ENCODE data around the gene EYA4.

EYA4 gene

GRCh38 chr6:133289733-133290306 is 48.7 kb downstream of the EYA4 start:
- DNase-seq = no peak

DNA sequence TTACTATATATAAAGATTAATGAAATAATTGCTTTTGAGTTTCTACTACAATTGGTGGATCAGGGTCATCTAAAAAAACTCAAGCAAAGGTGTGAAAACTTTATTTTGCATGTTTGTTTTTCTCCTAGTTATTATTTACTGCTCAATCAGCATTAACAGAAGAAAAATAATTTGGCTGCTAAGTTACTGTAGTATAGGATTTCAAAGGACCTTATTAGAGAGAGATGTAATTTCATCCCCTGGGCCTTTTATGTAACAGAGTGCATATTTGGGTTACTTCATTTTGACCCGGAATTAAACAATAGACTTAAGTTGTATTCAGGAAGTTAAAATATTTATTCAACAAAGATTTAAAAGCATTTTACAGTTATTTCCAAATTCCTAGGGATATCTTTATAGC is 49.8 kb downstream of the EYA4 start:
- no peak for DNase-seq

DNA sequence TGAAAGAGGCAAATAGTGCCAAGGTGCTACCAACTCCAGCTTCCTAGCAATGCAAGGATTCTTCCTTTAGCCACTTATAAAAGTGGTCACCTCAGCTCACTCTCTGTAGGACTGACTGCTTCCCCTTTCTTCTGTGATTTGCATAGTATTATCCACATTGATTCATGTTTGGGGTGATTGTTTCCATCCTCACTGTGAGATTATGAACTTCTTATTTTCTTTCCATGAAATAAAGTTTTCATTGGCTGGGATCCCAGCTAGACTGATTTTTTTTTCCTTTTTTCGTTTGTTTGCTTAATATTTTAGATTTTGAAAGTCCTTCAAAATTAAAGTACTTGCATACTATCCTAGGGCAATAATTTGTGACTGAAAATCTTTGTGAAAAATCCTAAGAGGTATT is 50.5 kb downstream of the EYA4 start:
- no peak for DNase-seq

DNA sequence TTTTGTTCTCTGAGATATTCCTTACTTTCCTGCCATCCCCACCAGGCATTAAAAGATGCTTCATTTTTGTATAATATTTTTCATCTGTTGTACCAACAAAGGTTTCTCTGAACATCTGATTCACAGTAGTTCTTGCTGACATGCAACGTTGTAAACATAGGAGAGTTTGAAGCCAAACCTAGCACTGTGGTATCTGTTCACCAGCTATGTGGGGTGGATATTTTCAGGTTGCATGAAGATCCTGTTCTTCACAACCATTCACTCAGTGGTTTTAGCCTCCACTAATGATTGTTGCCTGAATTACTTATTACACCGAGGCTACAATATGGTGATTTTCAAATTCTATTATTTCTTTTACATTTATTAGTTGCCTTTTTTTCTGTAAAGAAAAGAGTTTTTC is 56.5 kb downstream of the EYA4 start:
- DNase-seq = no peak

- DNase-seq = no peak
These were observed 57.2 kb downstream of the EYA4 start for GRCh38 chr6:133298335-133298734.

GRCh38 chr6:133298801-133299200 is 57.6 kb downstream of the EYA4 start:
- DNase-seq = no peak

- no peak for DNase-seq
These were observed 59.7 kb downstream of the EYA4 start for GRCh38 chr6:133300896-133301295.

- no peak for DNase-seq
These were observed 60.7 kb downstream of the EYA4 start for GRCh38 chr6:133301835-133302234.

- DNase-seq = no peak
These were observed 65.8 kb downstream of the EYA4 start for GRCh38 chr6:133306931-133307330.

DNA sequence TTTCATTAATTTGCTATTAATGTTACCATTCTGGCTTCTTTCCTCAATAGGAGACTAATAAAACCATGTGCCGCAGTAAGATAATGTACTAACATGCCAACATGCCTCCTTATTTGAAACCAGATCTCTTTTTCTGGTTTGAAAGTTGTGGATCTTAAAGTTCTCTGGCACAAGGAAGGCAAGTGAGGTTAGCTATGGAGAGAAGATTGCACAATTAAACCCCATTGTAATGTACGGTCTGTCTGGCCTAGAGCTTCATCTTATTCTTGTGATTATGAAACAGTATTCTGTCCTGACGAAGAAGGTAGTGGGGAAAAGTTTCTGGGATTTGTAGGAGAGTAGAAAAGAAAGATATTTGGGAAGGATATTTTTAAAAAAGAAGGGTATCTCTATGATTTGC is 68.4 kb downstream of the EYA4 start:
- no peak for DNase-seq

GRCh38 chr6:133312006-133312405 is 70.8 kb downstream of the EYA4 start:
- DNase-seq = no peak

- no peak for DNase-seq
These were observed 71.9 kb downstream of the EYA4 start for GRCh38 chr6:133313068-133313467.

GRCh38 chr6:133314947-133315346 is 73.8 kb downstream of the EYA4 start:
- DNase-seq = no peak

- DNase-seq = no peak
These were observed 74.7 kb downstream of the EYA4 start for GRCh38 chr6:133315811-133316210.

DNA sequence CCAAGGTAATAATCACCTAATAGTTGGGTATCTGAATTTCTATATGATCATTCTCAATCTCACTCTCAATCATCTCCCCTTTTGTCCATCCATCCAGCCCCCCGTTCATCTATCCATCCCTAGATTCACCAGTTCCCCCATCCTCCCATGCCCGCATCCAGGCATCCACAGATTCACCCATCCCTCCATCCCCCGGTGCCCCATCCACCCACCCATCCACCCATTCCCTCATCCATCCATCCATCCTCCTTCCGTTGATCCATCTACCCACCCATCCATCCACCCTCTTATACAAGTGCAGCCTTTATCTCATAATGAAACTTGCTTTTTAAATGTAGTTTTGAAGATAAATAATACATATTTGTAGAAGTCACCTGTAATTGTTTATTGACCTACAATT is 76.5 kb downstream of the EYA4 start:
- no peak for DNase-seq

- no peak for DNase-seq
These were observed 85.4 kb downstream of the EYA4 start for GRCh38 chr6:133326584-133326983.

GRCh38 chr6:133333852-133334251 is 92.7 kb downstream of the EYA4 start:
- no peak for DNase-seq

- DNase-seq = no peak
These were observed 96.2 kb downstream of the EYA4 start for GRCh38 chr6:133337308-133337707.

- DNase-seq = no peak
These were observed 98.6 kb downstream of the EYA4 start for GRCh38 chr6:133339543-133340384.

- DNase-seq = no peak
These were observed 99.4 kb downstream of the EYA4 start for GRCh38 chr6:133340557-133340956.

DNA sequence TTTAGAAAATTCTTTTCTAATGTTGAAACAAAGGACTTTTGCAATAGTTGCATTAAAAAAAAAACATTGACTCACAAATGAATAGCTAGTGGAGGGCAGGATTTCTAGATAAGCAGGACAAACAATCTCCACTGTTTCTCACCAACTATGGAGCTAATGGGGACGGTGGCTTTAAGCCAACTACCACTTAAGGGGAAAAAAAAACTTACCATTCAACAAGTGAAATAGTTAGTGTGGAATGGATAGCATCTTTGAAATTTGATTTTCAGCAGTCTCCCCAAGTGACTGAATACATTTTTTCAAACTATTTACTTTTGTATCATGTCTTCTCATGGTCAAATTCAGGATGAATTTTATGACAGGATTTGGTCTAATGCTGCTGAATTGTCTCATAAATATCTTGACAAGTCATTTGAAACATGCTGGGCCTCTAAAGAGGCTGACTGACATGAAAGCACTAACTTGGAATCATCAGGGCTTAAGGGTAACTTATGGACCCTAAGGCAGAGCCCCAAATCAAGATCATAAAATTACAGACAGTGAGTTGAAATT is 100.5 kb downstream of the EYA4 start:
- no peak for DNase-seq

DNA sequence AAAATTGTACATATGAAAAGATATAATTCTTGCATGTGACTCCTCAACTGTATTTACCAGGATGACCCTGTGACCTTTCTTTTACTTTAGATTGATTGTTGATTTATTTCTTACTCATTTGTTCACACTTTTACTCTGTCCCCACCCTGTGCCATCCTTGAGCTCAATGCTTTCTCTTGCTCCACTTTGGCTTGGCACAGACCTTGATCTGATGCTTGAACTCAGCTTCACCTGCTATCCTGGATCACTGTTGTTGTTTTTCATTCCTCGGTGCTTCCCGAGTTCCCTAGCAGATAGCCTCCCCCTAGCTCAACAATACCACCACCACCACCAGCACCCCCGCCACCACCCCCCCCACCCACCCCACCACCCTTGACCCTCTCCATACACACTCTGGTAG is 102.1 kb downstream of the EYA4 start:
- no peak for DNase-seq

DNA sequence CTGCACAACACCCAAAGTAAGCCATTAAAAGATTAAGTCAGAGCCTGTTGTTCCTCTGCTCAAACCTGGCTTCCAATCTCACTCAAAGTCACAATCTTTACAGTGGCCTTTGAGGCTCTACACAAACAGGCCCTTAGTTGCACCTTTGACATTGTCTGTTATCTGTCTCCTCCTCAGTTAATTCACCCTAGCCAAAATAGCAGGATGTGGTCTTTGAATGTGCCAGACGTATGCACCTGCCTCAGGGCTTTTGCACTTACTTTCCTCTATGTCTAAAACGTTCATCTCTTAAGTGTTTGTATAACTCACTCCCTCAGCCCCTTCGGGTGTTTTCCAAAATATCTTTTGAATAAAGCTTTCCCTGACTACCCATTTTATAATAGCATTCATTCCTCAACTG is 107.7 kb downstream of the EYA4 start:
- no peak for DNase-seq

DNA sequence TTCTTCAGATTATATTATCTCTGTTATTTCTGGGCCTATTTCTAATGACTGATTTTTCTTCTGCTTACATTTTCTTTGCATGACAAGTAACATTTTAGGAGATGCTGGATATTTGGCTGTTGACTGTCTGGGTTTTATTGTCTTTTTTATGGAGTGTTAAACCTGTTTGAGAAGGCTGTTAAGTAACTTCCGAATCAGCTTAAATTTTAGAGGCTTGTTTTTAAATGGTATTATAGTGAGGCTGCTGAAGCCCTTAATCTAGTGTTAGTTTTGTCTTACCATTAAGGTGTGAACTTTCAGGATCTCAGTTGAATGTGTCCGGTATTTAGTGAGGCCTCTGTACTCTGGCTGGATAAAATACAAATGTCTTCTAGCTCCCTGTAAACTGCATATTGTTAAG is 109.8 kb downstream of the EYA4 start:
- no peak for DNase-seq

DNA sequence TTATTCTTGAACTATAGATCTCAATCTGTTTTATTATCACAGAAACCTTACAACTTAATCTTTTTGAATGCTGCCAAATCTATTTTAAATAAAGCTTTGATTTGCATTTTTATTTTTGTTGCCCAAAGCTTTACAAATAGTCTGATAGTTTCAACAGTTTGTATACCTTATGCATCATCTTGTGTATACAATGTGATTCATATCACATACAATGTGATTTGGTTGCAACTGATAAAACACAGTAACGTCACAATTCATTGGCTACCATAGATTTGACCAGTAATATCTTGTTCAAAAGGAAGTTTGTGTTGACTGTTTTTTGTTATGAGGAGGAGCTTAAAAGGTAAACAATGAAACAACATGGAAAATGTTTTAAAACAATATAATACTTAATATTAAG is 110.9 kb downstream of the EYA4 start:
- DNase-seq = no peak

Measured in stimulated activated CD4-positive, alpha-beta T cell treated with anti-CD3 and anti-CD28 coated beads, Interleukin-4, amount 100 ng/mL, for 24 hours (primary cell).